ENCODE results near the gene ARHGAP24.

DNA sequence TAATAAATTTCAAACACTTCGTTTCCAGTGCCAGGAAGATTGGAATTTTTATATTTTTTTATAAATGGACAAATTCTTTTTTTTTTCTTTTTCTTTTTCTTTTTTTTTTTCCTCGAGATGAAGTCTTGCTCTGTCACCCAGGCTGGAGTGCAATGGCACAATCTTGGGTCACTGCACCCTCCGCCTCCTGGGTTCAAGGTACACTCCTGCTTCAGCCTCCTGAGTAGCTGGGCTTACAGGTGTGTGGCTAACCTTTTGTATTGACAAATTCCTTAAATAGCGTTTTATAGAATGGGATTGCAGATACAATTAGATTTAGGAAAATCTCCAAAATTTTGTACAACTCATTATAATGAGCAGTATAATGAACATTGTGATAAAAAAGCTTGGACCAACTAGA lies 328.9 kb downstream of the ARHGAP24 start:
- TF ChIP-seq POLR2A (IDR thresholded peaks at IDR 0.05) (no peak), POLR2AphosphoS5 (IDR thresholded peaks at IDR 0.05) (no peak)
- TF ChIP-seq, protein P1, sequence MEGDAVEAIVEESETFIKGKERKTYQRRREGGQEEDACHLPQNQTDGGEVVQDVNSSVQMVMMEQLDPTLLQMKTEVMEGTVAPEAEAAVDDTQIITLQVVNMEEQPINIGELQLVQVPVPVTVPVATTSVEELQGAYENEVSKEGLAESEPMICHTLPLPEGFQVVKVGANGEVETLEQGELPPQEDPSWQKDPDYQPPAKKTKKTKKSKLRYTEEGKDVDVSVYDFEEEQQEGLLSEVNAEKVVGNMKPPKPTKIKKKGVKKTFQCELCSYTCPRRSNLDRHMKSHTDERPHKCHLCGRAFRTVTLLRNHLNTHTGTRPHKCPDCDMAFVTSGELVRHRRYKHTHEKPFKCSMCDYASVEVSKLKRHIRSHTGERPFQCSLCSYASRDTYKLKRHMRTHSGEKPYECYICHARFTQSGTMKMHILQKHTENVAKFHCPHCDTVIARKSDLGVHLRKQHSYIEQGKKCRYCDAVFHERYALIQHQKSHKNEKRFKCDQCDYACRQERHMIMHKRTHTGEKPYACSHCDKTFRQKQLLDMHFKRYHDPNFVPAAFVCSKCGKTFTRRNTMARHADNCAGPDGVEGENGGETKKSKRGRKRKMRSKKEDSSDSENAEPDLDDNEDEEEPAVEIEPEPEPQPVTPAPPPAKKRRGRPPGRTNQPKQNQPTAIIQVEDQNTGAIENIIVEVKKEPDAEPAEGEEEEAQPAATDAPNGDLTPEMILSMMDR (IDR thresholded peaks at IDR 0.05) = no peak

Measured in breast epithelium (tissue), 3 donors.